ENCODE data around the gene BPIFB4.

The BPIFB4 gene

GRCh38 chr20:33062105-33062824 is 17.2 kb upstream of the BPIFB4 start:
- DNase-seq (ENCODE audit: low spot score), result no peak

- no peak for DNase-seq (ENCODE audit: low spot score)
These were observed 16.7 kb upstream of the BPIFB4 start for GRCh38 chr20:33062825-33063149.

GRCh38 chr20:33063271-33063670 is 16.2 kb upstream of the BPIFB4 start:
- no peak for DNase-seq (ENCODE audit: low spot score)

- no peak for DNase-seq (ENCODE audit: low spot score)
These were observed 14.7 kb upstream of the BPIFB4 start for GRCh38 chr20:33064572-33065287.

GRCh38 chr20:33065785-33066184 is 13.7 kb upstream of the BPIFB4 start:
- DNase-seq (ENCODE audit: low spot score), result no peak

- DNase-seq (ENCODE audit: low spot score), result no peak
These were observed 11.6 kb upstream of the BPIFB4 start for GRCh38 chr20:33067806-33068205.

- DNase-seq (ENCODE audit: low spot score), result no peak
These were observed 11.0 kb upstream of the BPIFB4 start for GRCh38 chr20:33068251-33068939.

- DNase-seq (ENCODE audit: low spot score), result no peak
These were observed 9.8 kb upstream of the BPIFB4 start for GRCh38 chr20:33069673-33070072.

GRCh38 chr20:33070111-33071053 is 9.1 kb upstream of the BPIFB4 start:
- no peak for DNase-seq (ENCODE audit: low spot score)

GRCh38 chr20:33071198-33071597 is 8.2 kb upstream of the BPIFB4 start:
- no peak for DNase-seq (ENCODE audit: low spot score)

- DNase-seq (ENCODE audit: low spot score), result no peak
These were observed 7.1 kb upstream of the BPIFB4 start for GRCh38 chr20:33072362-33072761.

GRCh38 chr20:33072813-33073212 is 6.6 kb upstream of the BPIFB4 start:
- DNase-seq (ENCODE audit: low spot score), result no peak

- DNase-seq (ENCODE audit: low spot score), result no peak
These were observed 4.8 kb upstream of the BPIFB4 start for GRCh38 chr20:33074675-33075074.

GRCh38 chr20:33075281-33075680 is 4.2 kb upstream of the BPIFB4 start:
- no peak for DNase-seq (ENCODE audit: low spot score)

GRCh38 chr20:33076662-33077372 is 2.6 kb upstream of the BPIFB4 start:
- DNase-seq (ENCODE audit: low spot score), result peak; percentile 24

GRCh38 chr20:33081411-33082154 is 2.1 kb downstream of the BPIFB4 start:
- no peak for DNase-seq (ENCODE audit: low spot score)

- no peak for DNase-seq (ENCODE audit: low spot score)
These were observed 3.1 kb downstream of the BPIFB4 start for GRCh38 chr20:33082546-33082945.

GRCh38 chr20:33083544-33084340 is 4.3 kb downstream of the BPIFB4 start:
- DNase-seq (ENCODE audit: low spot score), result no peak

- no peak for DNase-seq (ENCODE audit: low spot score)
These were observed 5.3 kb downstream of the BPIFB4 start for GRCh38 chr20:33084722-33085121.

Measured in CD4-positive, alpha-beta T cell treated with Interleukin-2 at 100 ng/mL for 4 hours (primary cell).